Mammary epithelial cell (primary cell): ENCODE measurements around the gene MARK3.

ENCODE experiments used
- CTCF ChIP-seq, 2 donors: IDR thresholded peaks in 1 of 2; conservative IDR thresholded peaks in 1 of 2; 2 replicates each; pipeline ENCODE4 v1.5.1; 2011 to 2012; ENCODE audit warnings: inconsistent platforms in 2 of 2, low read length in 2 of 2, mild to moderate bottlenecking in 2 of 2, control low read depth in 1 of 2, low read depth in 1 of 2; ENCODE audit not compliant: insufficient read depth in 1 of 2; ENCODE audit errors: extremely low read depth in 1 of 2
- EZH2 ChIP-seq: IDR thresholded peaks from 2 replicates; pipeline ENCODE4 v1.6.1; 2012; ENCODE audit warnings: low read length, inconsistent platforms, borderline replicate concordance

GRCh38 chr14:103427485-103428443 is 42.5 kb downstream of the MARK3 start:
- TF ChIP-seq CTCF (conservative IDR thresholded peaks at IDR 0.05 in 1 of 2, IDR thresholded peaks at IDR 0.05 in 1 of 2; ENCODE audit: extremely low read depth in 1 of 2, insufficient read depth in 1 of 2, low read depth in 1 of 2, low read length in 2 of 2): no peak
- TF ChIP-seq EZH2: no peak
